ENCODE data around the gene SYT1. TPM values are rescaled to one million over a fixed set of nuclear protein-coding genes. Genes with fewer than 3 reads are reported as not detected.

The SYT1 gene
- total and polyA plus RNA-seq, 2 of the 8 experiments (the other 6 are each of a cell fraction or from before 2014, with no cell fraction given), result 11.0 to 34.6 TPM

DNA sequence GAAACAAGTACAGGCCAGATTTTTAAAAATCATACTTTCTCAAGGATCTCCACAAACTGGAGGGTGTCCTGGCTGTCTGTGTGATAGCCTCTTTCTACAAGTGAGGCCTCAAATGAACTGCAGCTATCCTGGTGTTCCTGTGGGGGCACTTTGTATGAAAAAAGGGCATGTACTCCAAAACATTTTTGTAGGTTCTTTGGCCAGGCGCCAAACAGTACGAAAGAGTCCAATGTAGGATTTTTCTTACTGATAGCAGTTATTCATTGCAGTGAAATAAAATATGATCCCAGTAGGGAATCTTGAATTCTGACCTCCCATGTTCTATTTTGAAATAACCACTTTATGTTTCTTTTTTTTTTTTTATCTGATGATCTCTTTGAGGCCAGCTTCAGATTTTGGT, 444.5 kb downstream of the SYT1 start:
- Histone ChIP-seq H2AK5ac (ENCODE audit: low read depth, low read length) (no peak overlapping the region), H4K5ac (ENCODE audit: insufficient read length, low read depth, low read length) (no peak overlapping the region), H3K4me1 (replicated peaks in 1 of 4; ENCODE audit: control insufficient read depth in 3 of 4, insufficient read depth in 4 of 4, low read length in 3 of 4) (no peaks in the 10 kb centered on the region), H2BK12ac (ENCODE audit: low read depth, low read length) (no peak overlapping the region), H4K20me1 (replicated peaks in 1 of 2; ENCODE audit: control insufficient read depth in 1 of 2, insufficient read depth in 2 of 2, low read length in 2 of 2) (no peaks in the 10 kb centered on the region), H3K23me2 (ENCODE audit: low read depth, low read length) (no peaks in the 10 kb centered on the region), H3K27ac (ENCODE audit: low read depth, low read length) (no peak overlapping the region), H3K14ac (ENCODE audit: insufficient read length) (no peak overlapping the region), H3K4me2 (ENCODE audit: insufficient read depth in 1 of 2, low read depth in 2 of 2, low read length in 2 of 2) (no peak overlapping the region), H2BK120ac (replicated peaks; ENCODE audit: low read depth, low read length) (no peak overlapping the region), H3K56ac (replicated peaks; ENCODE audit: insufficient read length, low read depth, low read length) (no peak overlapping the region), H4K91ac (replicated peaks; ENCODE audit: insufficient read length, low read length) (no peak overlapping the region), H3K4ac (replicated peaks; ENCODE audit: insufficient read length, low read depth, low read length) (no peak overlapping the region), H3K23ac (ENCODE audit: insufficient read length) (no peak overlapping the region), H2BK20ac (ENCODE audit: low read length) (no peak overlapping the region), H3K18ac (ENCODE audit: extremely low read depth, low read length) (no peak overlapping the region), H3K27me3 (replicated peaks in 1 of 4; ENCODE audit: control insufficient read depth in 3 of 4, extremely low read depth in 1 of 4, insufficient read depth in 3 of 4, low read length in 3 of 4) (no peaks in the 10 kb centered on the region), H3K36me3 (ENCODE audit: control insufficient read depth in 2 of 4, insufficient read depth in 4 of 4, low read length in 3 of 4) (no peaks in the 10 kb centered on the region), H3K9me3 (ENCODE audit: insufficient read depth in 2 of 2, low read depth in 1 of 2, low read length in 1 of 2) (no peaks in the 10 kb centered on the region), H3K79me2 (ENCODE audit: control insufficient read depth in 1 of 2, insufficient read depth in 2 of 2, low read length in 2 of 2) (no peaks in the 10 kb centered on the region), H3K9ac (replicated peaks in 1 of 4; ENCODE audit: extremely low read depth in 1 of 4, low read depth in 3 of 4, low read length in 3 of 4) (no peak overlapping the region), H2BK15ac (ENCODE audit: low read length) (no peak overlapping the region), H2BK5ac (ENCODE audit: low read depth, low read length) (no peak overlapping the region), H3K4me3 (ENCODE audit: extremely low read depth in 1 of 4, insufficient read depth in 2 of 4, low read depth in 3 of 4, low read length in 4 of 4) (no peak overlapping the region), H4K8ac (ENCODE audit: extremely low read depth, insufficient read depth, low read length) (no peak overlapping the region), H2AFZ (ENCODE audit: low read length) (no peak overlapping the region), H3K79me1 (ENCODE audit: low read depth, low read length) (no peaks in the 10 kb centered on the region; the same call in 1 of the 2 replicates)
- no peak for DNase-seq (ENCODE audit: low read depth in 1 of 2, low spot score in 2 of 2)
- CTCF ChIA-PET (ENCODE audit: partially characterized antibody), result interaction anchor here (0.6 to 1.4 kb wide), 2 partner anchors 10 to 223 kb away, joined by 3 to 4 read pairs; no protein-coding TSS in a partner anchor
- WGBS, 2 experiments (ENCODE audit: extremely low coverage in 1 of 2, insufficient coverage in 1 of 2, insufficient read length in 1 of 2, insufficient replicate concordance in 2 of 2, low coverage in 1 of 2, low lambda C conversion rate in 2 of 2, missing lambda C conversion rate in 1 of 2), result 96% methylated on average over 2 of the region's 2 CpGs; no CpG with 5 or more reads in 1 of the 2 experiments
- FAIRE-seq, result no peak
- POLR2A ChIA-PET (ENCODE audit: partially characterized antibody), result no interaction called here
- no peak for TF ChIP-seq SP1 (IDR thresholded peaks at IDR 0.05; ENCODE audit: low read depth, low read length)
- TF ChIP-seq SP2 (IDR thresholded peaks at IDR 0.05; ENCODE audit: low read length), result no peak
- no peak for TF ChIP-seq CBX5 (IDR thresholded peaks at IDR 0.05; ENCODE audit: low read depth, low read length)
- no peak for TF ChIP-seq ASH2L (IDR thresholded peaks at IDR 0.05; ENCODE audit: low read length)
- TF ChIP-seq SIX5 (IDR thresholded peaks at IDR 0.05; ENCODE audit: low read depth, low read length), result no peak
- no peak for TF ChIP-seq JUND (IDR thresholded peaks at IDR 0.05; ENCODE audit: low read length)
- TF ChIP-seq HDAC2 (IDR thresholded peaks at IDR 0.05; ENCODE audit: borderline replicate concordance in 1 of 2, low read depth in 2 of 2, low read length in 2 of 2), result no peak
- no peak for TF ChIP-seq BRCA1 (IDR thresholded peaks at IDR 0.05; ENCODE audit: low read depth, low read length)
- no peak for TF ChIP-seq CEBPB (IDR thresholded peaks at IDR 0.05; ENCODE audit: low read depth, low read length)
- no peak for TF ChIP-seq SUZ12 (IDR thresholded peaks at IDR 0.05; ENCODE audit: low read length)
- no peak for TF ChIP-seq GTF2F1 (IDR thresholded peaks at IDR 0.05; ENCODE audit: borderline replicate concordance, low read depth, low read length)
- no peak for TF ChIP-seq EZH2 (IDR thresholded peaks at IDR 0.05; ENCODE audit: low read depth, low read length, severe bottlenecking)
- TF ChIP-seq KDM1A (IDR thresholded peaks at IDR 0.05; ENCODE audit: borderline replicate concordance, low read length), result no peak

All from H1 (cell line).